Measurements from ENCODE around the gene TBX2. TPM values are rescaled to one million over a fixed set of nuclear protein-coding genes. Genes with fewer than 3 reads are reported as not detected.

TBX2 gene
- total and polyA plus RNA-seq, 2 of the 13 experiments (the other 11 are each of a cell fraction or from before 2014, with no cell fraction given) = 2.8 to 15.3 TPM

DNA sequence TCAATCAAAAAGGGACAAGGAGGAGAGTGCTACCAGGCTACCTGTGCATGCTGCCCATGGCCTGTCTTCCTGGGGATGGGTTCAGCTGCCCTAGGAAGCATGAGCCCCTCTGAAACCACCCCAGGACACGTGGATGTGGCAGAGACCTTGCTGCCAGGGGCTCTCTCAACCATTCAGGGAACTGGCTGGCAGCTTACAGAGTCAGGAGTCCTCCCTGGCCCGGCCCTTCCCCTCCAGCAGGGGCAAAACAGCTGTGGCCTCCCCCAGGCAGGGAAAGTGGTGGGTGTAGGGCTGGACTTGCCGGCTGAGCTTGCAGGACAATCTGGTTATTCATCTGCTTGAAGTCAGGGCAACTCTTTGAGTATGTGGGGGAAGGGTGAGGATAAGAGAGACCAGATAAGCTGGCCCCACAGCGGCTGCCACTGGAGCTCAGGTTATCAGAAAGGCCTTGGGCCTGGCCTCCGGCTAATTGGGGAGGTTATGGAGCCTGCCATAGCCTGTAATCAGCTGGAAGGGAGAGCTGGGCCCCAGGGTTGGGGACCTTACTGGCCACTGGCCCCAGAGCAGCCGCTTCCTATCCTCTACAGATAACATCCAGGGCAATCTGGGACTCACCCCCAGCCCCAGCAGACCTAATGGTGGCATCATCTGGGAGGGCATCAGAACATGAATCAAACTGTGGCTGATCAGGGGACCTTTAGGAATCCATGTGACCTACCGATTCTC is 5.6 kb upstream of the TBX2 start:
- no peak overlapping the region for H2AFZ ChIP-seq (ENCODE audit: low read length)
- peak; percentile 67 for ATAC-seq
- peaks cover 21% of the 10 kb centered on the region for H3K79me2 ChIP-seq (ENCODE audit: insufficient read depth, low read length)
- intact Hi-C loops (cut with micrococcal nuclease; ENCODE audit: unreplicated experiment) (loop anchor here (1.0 to 10.0 kb wide), 3 partner anchors 31 to 669 kb away; no protein-coding TSS in a partner anchor), in situ Hi-C loops (cut with HindIII; ENCODE audit: extremely low pct_ligation_motif_present, low pct_unique_long_range_greater_than_20kb) (loop anchor here (5.0 to 10.0 kb wide), 2 partner anchors 392 to 669 kb away; no protein-coding TSS in a partner anchor)
- peak; percentile 97 for DNase-seq (ENCODE audit: low spot score)
- H4K20me1 ChIP-seq (ENCODE audit: insufficient read depth, low read length) = no peaks in the 10 kb centered on the region
- no peaks in the 10 kb centered on the region for H3K27me3 ChIP-seq (ENCODE audit: control insufficient read depth in 1 of 2, insufficient read depth in 2 of 2, low read length in 2 of 2)
- no peaks in the 10 kb centered on the region; a peak in 1 of 5 replicates for H3K36me3 ChIP-seq (replicated peaks in 1 of 2; ENCODE audit: control insufficient read depth in 1 of 2, insufficient read depth in 2 of 2, low read length in 2 of 2)
- POLR2A ChIA-PET = interaction anchor here (0.9 to 2.5 kb wide), 9 partner anchors 9 to 58 kb away, joined by 3 to 34 read pairs (median 6); no protein-coding TSS in a partner anchor
- H3K9ac ChIP-seq (ENCODE audit: insufficient read depth, low read depth, low read length) = peak overlapping the region; percentile 61
- FAIRE-seq = peak; percentile 97
- BruUV-seq (replicated peaks) = no TSS peak
- peak overlapping the region; percentile 4 to 53 (median 24); a peak in 5 of 6 replicates for H3K4me3 ChIP-seq (replicated peaks in 1 of 3; ENCODE audit: insufficient read depth in 1 of 3, low read depth in 2 of 3, low read length in 3 of 3)
- H3K9me3 ChIP-seq (ENCODE audit: low read length) = no peaks in the 10 kb centered on the region
- WGBS (ENCODE audit: low lambda C conversion rate) = 8% methylated on average over 6 of the region's 7 CpGs
- CTCF ChIA-PET (ENCODE audit: low intra/inter-chr PET ratio, low total read pairs) = interaction anchor here (1.0 kb wide), 1 partner anchor 157 kb away, joined by 5 read pairs; no protein-coding TSS in a partner anchor
- peak overlapping the region; percentile 70 for H3K27ac ChIP-seq (ENCODE audit: extremely low read length, insufficient read depth, low read length)
- peaks cover 78% of the 10 kb centered on the region for H3K4me1 ChIP-seq (ENCODE audit: insufficient read depth, low read length)
- H3K4me2 ChIP-seq (ENCODE audit: low read depth, low read length) = peak overlapping the region; percentile 83
- TF ChIP-seq ZNF260 (CRISPR knock-in tag; IDR thresholded peaks at IDR 0.05; ENCODE audit: borderline replicate concordance, low read depth) (no peak), ZNF337 (CRISPR knock-in tag; IDR thresholded peaks at IDR 0.05; ENCODE audit: borderline replicate concordance, low read depth) (no peak), CENPX (CRISPR knock-in tag; IDR thresholded peaks at IDR 0.05) (no peak), ZNF672 (CRISPR knock-in tag; IDR thresholded peaks at IDR 0.05) (0 out of 2 replicates have a peak, but pooled peaks have one; percentile 44), TOE1 (CRISPR knock-in tag; IDR thresholded peaks at IDR 0.05) (peak; percentile 70; the same call in 1 of the 2 replicates), ZNF792 (CRISPR knock-in tag; IDR thresholded peaks at IDR 0.05) (peak; percentile 37), HNF4G (IDR thresholded peaks at IDR 0.05; ENCODE audit: borderline replicate concordance, low read depth, low read length) (peak; percentile 51; the same call in 1 of the 2 replicates), HNF4G (CRISPR knock-in tag; IDR thresholded peaks at IDR 0.05; ENCODE audit: borderline replicate concordance, low read depth) (no peak; the same call in 1 of the 2 replicates), KLF15 (CRISPR knock-in tag; IDR thresholded peaks at IDR 0.05; ENCODE audit: borderline replicate concordance) (no peak; the same call in 1 of the 2 replicates), KLF6 (CRISPR knock-in tag; IDR thresholded peaks at IDR 0.05) (no peak), ZMYM3 (CRISPR knock-in tag; IDR thresholded peaks at IDR 0.05) (peak; percentile 56; the same call in 1 of the 2 replicates), FOXM1 (CRISPR knock-in tag; IDR thresholded peaks at IDR 0.05) (no peak), HMG20B (CRISPR knock-in tag; conservative IDR thresholded peaks at IDR 0.05) (peak; percentile 87)
- TF ChIP-seq, protein P1, sequence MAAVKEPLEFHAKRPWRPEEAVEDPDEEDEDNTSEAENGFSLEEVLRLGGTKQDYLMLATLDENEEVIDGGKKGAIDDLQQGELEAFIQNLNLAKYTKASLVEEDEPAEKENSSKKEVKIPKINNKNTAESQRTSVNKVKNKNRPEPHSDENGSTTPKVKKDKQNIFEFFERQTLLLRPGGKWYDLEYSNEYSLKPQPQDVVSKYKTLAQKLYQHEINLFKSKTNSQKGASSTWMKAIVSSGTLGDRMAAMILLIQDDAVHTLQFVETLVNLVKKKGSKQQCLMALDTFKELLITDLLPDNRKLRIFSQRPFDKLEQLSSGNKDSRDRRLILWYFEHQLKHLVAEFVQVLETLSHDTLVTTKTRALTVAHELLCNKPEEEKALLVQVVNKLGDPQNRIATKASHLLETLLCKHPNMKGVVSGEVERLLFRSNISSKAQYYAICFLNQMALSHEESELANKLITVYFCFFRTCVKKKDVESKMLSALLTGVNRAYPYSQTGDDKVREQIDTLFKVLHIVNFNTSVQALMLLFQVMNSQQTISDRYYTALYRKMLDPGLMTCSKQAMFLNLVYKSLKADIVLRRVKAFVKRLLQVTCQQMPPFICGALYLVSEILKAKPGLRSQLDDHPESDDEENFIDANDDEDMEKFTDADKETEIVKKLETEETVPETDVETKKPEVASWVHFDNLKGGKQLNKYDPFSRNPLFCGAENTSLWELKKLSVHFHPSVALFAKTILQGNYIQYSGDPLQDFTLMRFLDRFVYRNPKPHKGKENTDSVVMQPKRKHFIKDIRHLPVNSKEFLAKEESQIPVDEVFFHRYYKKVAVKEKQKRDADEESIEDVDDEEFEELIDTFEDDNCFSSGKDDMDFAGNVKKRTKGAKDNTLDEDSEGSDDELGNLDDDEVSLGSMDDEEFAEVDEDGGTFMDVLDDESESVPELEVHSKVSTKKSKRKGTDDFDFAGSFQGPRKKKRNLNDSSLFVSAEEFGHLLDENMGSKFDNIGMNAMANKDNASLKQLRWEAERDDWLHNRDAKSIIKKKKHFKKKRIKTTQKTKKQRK (IDR thresholded peaks at IDR 0.05; ENCODE audit: low read length) = no peak
- TF ChIP-seq, protein P2, sequence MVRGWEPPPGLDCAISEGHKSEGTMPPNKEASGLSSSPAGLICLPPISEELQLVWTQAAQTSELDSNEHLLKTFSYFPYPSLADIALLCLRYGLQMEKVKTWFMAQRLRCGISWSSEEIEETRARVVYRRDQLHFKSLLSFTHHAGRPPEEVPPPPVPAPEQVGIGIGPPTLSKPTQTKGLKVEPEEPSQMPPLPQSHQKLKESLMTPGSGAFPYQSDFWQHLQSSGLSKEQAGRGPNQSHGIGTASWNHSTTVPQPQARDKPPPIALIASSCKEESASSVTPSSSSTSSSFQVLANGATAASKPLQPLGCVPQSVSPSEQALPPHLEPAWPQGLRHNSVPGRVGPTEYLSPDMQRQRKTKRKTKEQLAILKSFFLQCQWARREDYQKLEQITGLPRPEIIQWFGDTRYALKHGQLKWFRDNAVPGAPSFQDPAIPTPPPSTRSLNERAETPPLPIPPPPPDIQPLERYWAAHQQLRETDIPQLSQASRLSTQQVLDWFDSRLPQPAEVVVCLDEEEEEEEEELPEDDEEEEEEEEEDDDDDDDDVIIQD (CRISPR knock-in tag; IDR thresholded peaks at IDR 0.05; ENCODE audit: low read depth) = no peak
- TF ChIP-seq, protein P3, sequence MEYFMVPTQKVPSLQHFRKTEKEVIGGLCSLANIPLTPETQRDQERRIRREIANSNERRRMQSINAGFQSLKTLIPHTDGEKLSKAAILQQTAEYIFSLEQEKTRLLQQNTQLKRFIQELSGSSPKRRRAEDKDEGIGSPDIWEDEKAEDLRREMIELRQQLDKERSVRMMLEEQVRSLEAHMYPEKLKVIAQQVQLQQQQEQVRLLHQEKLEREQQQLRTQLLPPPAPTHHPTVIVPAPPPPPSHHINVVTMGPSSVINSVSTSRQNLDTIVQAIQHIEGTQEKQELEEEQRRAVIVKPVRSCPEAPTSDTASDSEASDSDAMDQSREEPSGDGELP (IDR thresholded peaks at IDR 0.05; ENCODE audit: borderline replicate concordance, low read depth) = peak; percentile 96
